Mucosa of rectum (tissue), 2 donors: Measurements from ENCODE around the gene SEC61B.
A peak's percentile ranks its signal among the peaks of the same experiment; 100 is the strongest.
"Not testable (repeated sequence)": the region's sequence is repeated elsewhere in the genome, so short reads cannot be mapped to it uniquely, and the experiment has no call there.

Experiments used
- H3K27ac ChIP-seq, 2 donors: one replicate each; pipeline ENCODE4 v1.7.0; 2013; ENCODE audit warnings: inconsistent platforms in 2 of 2, low read depth in 2 of 2, low read length in 2 of 2
- H3K27me3 ChIP-seq, 2 donors: one replicate each; pipeline ENCODE4 v1.7.0; 2013; ENCODE audit warnings: low read length in 2 of 2; ENCODE audit not compliant: control insufficient read depth in 2 of 2, insufficient read depth in 2 of 2
- H3K36me3 ChIP-seq, 2 donors: one replicate each; pipeline ENCODE4 v1.7.0; 2013; ENCODE audit warnings: low read length in 2 of 2; ENCODE audit not compliant: control insufficient read depth in 2 of 2, insufficient read depth in 2 of 2
- H3K4me1 ChIP-seq, 2 donors: one replicate each; pipeline ENCODE4 v1.7.0; 2013; ENCODE audit warnings: low read length in 2 of 2, mild to moderate bottlenecking in 1 of 2; ENCODE audit not compliant: control insufficient read depth in 2 of 2, insufficient read depth in 2 of 2
- H3K4me3 ChIP-seq, 2 donors: one replicate each; pipeline ENCODE4 v1.7.0; 2013; ENCODE audit warnings: low read length in 2 of 2
- H3K9ac ChIP-seq, 2 donors: one replicate each; pipeline ENCODE4 v1.7.0; 2013; ENCODE audit warnings: low read length in 2 of 2, low read depth in 1 of 2, mild to moderate bottlenecking in 1 of 2
- H3K9me3 ChIP-seq, 2 donors: one replicate each; pipeline ENCODE4 v1.7.0; 2013; ENCODE audit warnings: low read length in 2 of 2; ENCODE audit not compliant: control insufficient read depth in 2 of 2
- donor health status: healthy.
- donor health status: Normal muscosa, but diverticular disease.

SEC61B gene

GRCh38 chr9:99235926-99236634, 14.0 kb downstream of the SEC61B start:
- Histone ChIP-seq H3K9ac (no peak overlapping the region), H3K4me3 (no peak overlapping the region), H3K4me1 (no peaks in the 10 kb centered on the region), H3K27ac (peak overlapping the region in 1 of 2 donors; percentile 4), H3K9me3 (no peaks in the 10 kb centered on the region), H3K27me3 (no peaks in the 10 kb centered on the region), H3K36me3 (peaks cover 3 to 22% of the 10 kb centered on the region in 2 donors)

GRCh38 chr9:99237356-99237755, 15.3 kb downstream of the SEC61B start:
- H3K4me3 ChIP-seq, result no peak overlapping the region
- no peak overlapping the region for H3K9ac ChIP-seq
- no peaks in the 10 kb centered on the region for H3K9me3 ChIP-seq
- peaks cover 0 to 13% of the 10 kb centered on the region in 2 donors for H3K36me3 ChIP-seq
- no peak overlapping the region for H3K27ac ChIP-seq
- H3K27me3 ChIP-seq, result no peaks in the 10 kb centered on the region
- no peaks in the 10 kb centered on the region for H3K4me1 ChIP-seq

- not testable (repeated sequence) for H3K4me3 ChIP-seq, H3K9ac ChIP-seq, H3K27ac ChIP-seq, H3K4me1 ChIP-seq, H3K9me3 ChIP-seq, H3K27me3 ChIP-seq
- peaks cover 0 to 10% of the 10 kb centered on the region in 2 donors for H3K36me3 ChIP-seq
Observed at GRCh38 chr9:99237849-99238248, 15.8 kb downstream of the SEC61B start.

- Histone ChIP-seq H3K9me3 (no peaks in the 10 kb centered on the region), H3K27ac (no peak overlapping the region), H3K9ac (no peak overlapping the region), H3K4me3 (no peak overlapping the region), H3K4me1 (no peaks in the 10 kb centered on the region), H3K27me3 (no peaks in the 10 kb centered on the region), H3K36me3 (peaks cover 0 to 6% of the 10 kb centered on the region in 2 donors)
Observed at GRCh38 chr9:99238331-99238730, 16.2 kb downstream of the SEC61B start.

- no peak overlapping the region for H3K9ac ChIP-seq
- H3K27ac ChIP-seq, result no peak overlapping the region
- no peaks in the 10 kb centered on the region for H3K27me3 ChIP-seq
- H3K36me3 ChIP-seq, result peaks cover 0 to 6% of the 10 kb centered on the region in 2 donors
- H3K4me1 ChIP-seq, result no peaks in the 10 kb centered on the region
- H3K9me3 ChIP-seq, result no peaks in the 10 kb centered on the region
- H3K4me3 ChIP-seq, result no peak overlapping the region
Observed at GRCh38 chr9:99239341-99240060, 17.4 kb downstream of the SEC61B start.

- Histone ChIP-seq H3K27me3 (no peaks in the 10 kb centered on the region), H3K36me3 (peaks cover 0 to 6% of the 10 kb centered on the region in 2 donors), H3K27ac (no peak overlapping the region), H3K9me3 (no peaks in the 10 kb centered on the region), H3K4me3 (no peak overlapping the region), H3K9ac (no peak overlapping the region), H3K4me1 (no peaks in the 10 kb centered on the region)
Observed at GRCh38 chr9:99241106-99241505, 19.0 kb downstream of the SEC61B start.

- no peaks in the 10 kb centered on the region for H3K27me3 ChIP-seq
- no peak overlapping the region for H3K9ac ChIP-seq
- no peak overlapping the region for H3K27ac ChIP-seq
- H3K9me3 ChIP-seq, result no peaks in the 10 kb centered on the region
- H3K4me3 ChIP-seq, result no peak overlapping the region
- H3K4me1 ChIP-seq, result no peaks in the 10 kb centered on the region
- H3K36me3 ChIP-seq, result peaks cover 0 to 6% of the 10 kb centered on the region in 2 donors
Observed at GRCh38 chr9:99244344-99245260, 22.5 kb downstream of the SEC61B start.

- H3K27me3 ChIP-seq, result no peaks in the 10 kb centered on the region
Observed at GRCh38 chr9:99249619-99250018, 27.5 kb downstream of the SEC61B start.

GRCh38 chr9:99251157-99251556, 29.1 kb downstream of the SEC61B start:
- H3K36me3 ChIP-seq, result no peaks in the 10 kb centered on the region
- H3K27ac ChIP-seq, result no peak overlapping the region
- no peaks in the 10 kb centered on the region for H3K27me3 ChIP-seq
- no peaks in the 10 kb centered on the region for H3K4me1 ChIP-seq
- H3K9me3 ChIP-seq, result no peaks in the 10 kb centered on the region
- H3K4me3 ChIP-seq, result no peak overlapping the region
- H3K9ac ChIP-seq, result no peak overlapping the region

More at GRCh38 chr9:99249619-99250018, 27.5 kb downstream of the SEC61B start:
- Histone ChIP-seq H3K36me3 (no peaks in the 10 kb centered on the region), H3K4me3 (no peak overlapping the region), H3K27ac (no peak overlapping the region), H3K9ac (no peak overlapping the region), H3K4me1 (no peaks in the 10 kb centered on the region), H3K9me3 (no peaks in the 10 kb centered on the region)

GRCh38 chr9:99253134-99253533, 31.1 kb downstream of the SEC61B start:
- Histone ChIP-seq H3K27ac (no peak overlapping the region), H3K9me3 (no peaks in the 10 kb centered on the region), H3K9ac (no peak overlapping the region), H3K4me3 (no peak overlapping the region), H3K27me3 (no peaks in the 10 kb centered on the region), H3K4me1 (no peaks in the 10 kb centered on the region), H3K36me3 (no peaks in the 10 kb centered on the region)
